GM19099 (cell line): ENCODE data around the gene IL27RA.

ENCODE experiments used
- POLR2A ChIP-seq: IDR thresholded peaks from 3 replicates; pipeline ENCODE4 v1.6.1; 2011; ENCODE audit warnings: low read depth; ENCODE audit not compliant: insufficient read length; ENCODE audit errors: extremely low read depth

IL27RA gene

DNA sequence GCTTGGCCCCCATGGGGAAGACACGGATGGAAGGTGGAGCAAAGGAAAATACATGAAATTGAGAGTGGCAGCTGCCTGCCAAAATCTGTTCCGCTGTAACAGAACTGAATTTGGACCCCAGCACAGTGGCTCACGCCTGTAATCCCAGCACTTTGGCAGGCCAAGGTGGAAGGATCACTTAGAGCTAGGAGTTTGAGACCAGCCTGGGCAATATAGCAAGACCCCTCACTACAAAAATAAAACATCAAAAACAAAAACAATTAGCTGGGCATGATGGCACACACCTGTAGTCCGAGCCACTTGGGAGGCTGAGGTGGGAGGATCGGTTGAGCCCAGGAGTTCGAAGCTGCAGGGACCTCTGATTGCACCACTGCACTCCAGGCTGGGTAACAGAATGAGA lies 20.9 kb downstream of the IL27RA start:
- no peak for TF ChIP-seq POLR2A

DNA sequence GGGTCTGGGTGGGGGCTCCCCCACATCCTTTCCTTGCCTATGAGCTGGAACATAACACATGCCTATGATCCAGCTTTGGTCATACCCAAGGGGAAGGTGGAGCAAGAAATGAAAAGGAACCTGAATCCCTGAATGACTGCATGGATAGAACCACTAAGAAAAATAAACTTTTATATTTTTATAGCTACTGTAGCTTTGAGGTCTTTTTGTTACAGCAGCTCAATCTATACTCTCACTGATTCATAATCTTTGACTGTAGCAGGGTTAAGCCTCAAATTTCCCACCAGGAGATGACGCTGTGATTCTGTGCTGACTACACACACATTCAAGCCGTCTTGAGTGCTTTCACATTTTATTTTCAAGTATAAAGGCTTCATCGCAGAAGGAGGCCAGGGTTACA lies 21.5 kb downstream of the IL27RA start:
- TF ChIP-seq POLR2A = no peak

DNA sequence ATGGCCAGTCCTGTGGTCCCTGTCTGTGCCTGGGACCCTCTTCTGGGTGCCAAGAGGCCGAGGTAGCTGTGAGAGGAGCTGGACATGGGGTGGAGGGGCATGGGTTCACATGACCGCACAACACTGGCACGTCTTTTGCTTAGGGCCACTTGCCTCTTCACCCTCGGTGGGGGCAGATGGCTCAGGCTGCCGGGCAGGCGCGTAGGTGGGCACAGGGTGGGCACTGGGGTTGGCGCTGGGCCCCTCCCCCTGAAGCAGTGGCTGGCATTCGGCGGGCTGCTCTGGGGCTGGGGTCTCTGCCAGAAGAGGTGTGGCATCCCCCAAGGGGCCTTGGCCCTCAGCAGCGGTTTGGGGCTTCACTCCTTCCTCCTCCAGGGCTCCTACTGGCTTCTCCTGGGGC lies 21.9 kb downstream of the IL27RA start:
- TF ChIP-seq POLR2A = no peak

DNA sequence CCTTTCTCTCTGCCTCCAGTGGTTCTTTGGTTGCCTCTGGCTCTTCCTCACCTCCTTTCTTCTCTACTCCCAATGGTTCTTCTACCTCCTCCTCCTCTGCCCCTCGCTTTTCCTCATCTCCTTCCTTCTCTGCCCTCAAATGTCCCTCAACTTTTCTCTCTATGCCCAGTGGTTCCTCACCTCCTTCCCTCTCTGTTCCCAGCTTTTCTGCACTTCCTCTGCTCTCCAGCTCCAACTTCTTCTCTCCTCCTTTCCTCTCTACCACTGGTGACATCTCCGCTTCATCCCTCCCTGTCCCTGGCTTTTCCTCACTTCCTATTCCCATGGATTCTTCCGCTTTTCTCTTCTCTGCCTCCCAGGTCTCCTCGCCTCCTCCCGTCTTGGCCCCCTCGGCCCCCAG lies 22.5 kb downstream of the IL27RA start:
- TF ChIP-seq POLR2A = no peak

DNA sequence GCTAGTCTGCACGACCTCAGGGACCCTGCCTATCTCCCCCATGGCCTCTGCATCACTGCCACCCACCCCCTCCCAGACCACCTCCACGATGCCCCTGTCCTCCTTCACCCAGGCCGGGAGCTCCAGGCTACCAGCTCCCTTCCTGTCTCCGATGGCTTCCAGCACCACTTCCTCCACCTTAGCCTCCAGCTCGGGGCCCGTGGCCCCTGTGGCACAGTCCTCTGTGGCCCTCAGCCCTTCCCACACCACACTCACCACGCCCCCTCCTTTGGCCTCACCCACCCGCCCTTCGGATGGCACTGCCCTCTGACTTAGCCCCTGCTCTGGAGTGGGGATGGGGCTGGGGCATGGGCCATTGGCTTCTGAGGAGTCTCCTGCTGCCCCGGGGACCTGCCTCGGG lies 23.2 kb downstream of the IL27RA start:
- TF ChIP-seq POLR2A = no peak

DNA sequence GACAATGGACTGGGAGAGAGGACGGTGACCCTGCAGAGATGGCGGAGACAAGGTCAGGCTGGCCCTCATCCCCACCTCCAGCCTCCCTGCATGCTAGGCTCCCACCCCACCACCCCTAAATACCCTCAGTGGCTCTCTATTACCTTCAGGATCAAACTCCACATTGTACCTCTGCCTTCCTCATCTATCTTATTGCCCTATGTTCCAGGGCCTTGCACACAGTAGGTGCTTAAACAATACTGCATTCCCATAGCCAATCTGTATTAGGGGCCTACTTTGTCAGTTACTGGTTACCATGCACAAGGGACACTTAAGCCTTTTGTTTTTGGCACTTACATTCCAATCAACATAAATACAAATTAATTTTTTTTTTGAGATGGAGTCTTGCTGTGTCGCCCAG lies 23.8 kb downstream of the IL27RA start:
- TF ChIP-seq POLR2A = no peak

DNA sequence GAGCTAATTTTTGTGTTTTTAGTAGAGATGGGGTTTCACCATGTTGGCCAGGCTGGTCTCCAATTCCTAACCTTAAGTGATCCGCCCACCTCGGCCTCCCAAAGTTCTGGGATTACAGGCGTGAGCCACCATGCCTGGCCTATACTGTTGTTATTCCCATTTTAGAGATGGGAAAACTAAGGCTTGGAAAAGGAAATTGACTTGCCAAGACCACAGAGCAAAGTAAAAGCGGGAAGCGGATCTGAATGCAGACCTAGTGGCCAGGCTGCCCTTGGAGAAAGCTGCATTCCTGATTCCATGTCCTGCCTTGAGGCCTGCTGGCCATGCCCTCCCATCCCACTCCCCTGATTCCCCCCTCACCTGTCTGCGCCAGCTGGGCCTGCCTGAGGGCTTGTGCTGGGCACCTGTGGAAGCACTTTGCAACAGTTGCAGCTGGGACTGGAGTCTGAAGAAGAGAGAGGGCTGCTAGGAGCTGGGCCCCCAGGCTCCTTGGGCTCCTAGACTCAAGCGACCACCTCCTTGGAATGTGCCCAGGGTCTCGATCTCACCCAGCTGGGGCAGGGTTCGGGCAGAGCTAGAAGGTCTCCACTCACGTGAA lies 24.6 kb downstream of the IL27RA start:
- TF ChIP-seq POLR2A = no peak

DNA sequence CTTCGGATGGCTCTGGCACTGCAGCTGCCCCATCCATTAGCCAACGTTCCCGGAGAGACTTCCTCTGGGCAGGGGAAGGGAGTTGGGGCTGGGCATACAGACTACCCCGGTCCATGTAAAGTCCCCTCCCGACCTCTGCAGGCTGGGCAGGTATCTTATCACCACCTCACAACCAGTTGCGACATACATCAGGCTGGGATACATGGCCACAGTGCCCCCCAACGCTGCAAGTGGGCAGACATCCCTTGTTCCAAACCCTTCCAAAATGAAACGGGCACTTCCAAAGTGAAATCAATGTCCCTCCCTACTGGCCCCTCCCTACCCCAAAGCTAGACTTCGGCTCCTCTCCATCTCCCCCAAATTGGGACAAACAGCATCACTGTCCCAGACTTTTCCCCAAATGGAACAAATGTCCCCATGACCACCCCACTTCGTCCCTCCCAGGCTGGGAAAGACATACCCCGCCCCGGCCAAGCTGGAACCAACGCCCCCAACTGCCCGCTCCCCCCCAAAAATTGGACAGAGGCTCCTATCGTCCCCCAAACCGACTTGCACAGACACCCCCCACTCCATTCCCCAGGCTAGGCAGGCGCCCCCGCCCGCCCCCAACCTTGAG lies 25.3 kb downstream of the IL27RA start:
- TF ChIP-seq POLR2A = no peak

DNA sequence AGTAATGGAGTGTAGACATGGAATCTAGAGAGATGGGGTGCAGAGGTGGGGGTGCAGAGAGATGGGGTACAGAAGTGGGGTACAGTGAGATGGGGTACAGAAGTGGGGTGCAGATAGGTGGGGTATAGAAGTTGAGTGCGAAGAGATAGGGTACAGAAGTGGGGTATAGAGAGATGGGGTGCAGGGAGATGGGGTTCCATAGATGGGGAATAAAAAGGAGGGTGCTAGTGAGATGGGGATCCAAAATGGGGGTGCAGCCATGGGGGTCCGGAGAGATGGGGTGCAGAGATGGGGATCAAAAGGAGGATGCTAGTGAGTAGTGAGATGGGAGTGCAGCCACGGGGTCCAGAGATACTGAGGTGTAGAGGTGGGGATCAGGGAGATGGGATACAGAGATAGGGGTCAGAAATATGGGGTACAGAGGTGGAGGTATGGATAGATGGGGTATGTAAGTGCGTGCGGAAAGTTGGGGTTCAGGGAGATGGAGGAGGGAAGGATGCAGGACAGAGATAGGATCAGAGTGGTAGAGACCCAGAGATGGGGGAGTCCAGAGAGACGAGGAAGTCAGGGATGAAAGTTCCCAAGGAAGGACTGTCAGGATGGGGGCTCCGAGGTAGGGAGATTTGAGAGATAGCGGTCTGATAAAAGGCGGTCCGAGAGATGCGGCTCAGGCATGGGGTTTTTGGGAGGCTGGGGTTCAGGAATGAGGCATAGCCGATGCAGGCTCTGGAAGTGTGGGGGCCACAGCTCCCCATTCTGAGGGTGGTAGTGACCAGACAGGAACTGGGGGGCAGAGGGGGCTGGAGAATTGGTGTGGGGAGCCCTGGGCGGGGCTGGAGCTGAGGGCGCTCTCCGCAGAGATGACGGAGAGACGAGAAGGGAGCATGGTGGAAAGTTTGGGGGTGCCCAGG lies 26.9 kb downstream of the IL27RA start:
- TF ChIP-seq POLR2A = no peak

DNA sequence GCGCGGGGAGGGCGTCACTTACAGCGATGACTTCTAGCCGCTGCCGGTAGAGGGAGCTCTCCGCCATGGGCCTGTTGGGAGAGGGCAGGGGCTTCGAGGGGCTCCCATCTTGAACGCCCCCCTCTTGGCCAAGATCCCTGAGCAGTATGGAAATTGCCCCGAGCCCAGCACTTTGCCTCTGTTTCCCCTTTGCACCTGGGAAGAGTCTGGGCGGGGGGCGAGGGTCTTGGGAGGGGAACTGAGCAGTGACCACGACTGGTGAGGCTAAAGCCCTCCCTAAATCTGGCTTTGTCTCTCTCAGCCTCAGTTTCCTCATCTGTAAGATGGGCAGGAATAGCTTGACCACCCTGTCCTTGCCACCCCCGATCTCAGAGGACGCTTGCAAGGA lies 27.5 kb downstream of the IL27RA start:
- no peak for TF ChIP-seq POLR2A

DNA sequence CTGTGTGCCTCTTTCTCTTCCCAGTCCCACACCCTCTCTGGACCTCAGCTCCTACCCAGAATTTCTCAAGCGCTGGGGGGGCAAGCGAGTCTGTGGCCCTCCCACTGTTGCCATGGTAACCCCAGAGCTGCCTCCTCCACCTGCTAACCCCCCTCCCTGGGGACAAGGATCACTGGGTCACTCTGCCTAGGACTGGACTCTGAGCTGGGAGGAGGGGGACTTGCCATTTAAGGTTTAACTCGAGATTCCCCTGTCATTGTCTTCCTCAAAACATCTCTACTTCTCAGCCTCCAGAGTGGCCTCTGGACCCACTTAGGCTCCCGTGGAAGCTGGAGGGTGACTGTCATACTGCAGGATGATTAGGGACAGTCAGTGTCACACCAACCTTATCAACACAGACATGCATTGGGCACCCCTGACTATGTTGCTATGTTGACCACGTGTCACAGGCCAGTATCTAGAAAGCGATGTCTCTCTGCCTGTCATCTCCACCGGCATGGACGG lies 28.1 kb downstream of the IL27RA start:
- no peak for TF ChIP-seq POLR2A

DNA sequence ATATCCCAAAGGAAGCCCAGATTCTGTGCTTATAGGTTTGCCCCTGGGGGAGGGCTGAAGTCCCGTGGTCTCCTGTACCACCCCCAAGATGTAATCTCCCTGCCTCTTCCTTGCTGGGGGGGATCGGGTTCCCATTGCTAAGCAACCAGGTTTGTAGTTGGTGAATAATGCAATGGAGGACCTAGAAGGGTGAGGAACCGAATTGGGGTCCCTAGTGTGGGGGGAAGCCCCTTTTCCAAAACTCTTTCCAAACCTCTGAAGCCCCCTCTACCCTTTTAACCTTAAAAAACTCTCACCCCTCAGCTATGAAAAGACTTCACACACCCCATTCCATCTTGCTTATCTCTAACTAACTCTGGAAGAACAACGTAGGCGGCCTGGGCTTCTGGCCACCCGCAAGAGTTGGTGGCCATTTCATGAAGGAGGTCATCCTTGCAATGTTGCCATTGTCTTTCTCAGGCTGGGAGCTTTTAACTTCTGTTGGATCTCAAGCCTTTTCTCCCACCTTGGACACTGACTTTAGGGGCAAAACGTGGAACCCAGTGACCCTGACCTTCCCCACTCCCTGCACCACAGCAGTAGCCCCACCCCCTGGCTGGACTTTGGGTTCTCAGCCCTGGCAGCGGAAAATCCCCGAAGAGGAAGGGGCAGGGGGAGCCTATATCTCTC lies 29.7 kb downstream of the IL27RA start:
- no peak for TF ChIP-seq POLR2A

DNA sequence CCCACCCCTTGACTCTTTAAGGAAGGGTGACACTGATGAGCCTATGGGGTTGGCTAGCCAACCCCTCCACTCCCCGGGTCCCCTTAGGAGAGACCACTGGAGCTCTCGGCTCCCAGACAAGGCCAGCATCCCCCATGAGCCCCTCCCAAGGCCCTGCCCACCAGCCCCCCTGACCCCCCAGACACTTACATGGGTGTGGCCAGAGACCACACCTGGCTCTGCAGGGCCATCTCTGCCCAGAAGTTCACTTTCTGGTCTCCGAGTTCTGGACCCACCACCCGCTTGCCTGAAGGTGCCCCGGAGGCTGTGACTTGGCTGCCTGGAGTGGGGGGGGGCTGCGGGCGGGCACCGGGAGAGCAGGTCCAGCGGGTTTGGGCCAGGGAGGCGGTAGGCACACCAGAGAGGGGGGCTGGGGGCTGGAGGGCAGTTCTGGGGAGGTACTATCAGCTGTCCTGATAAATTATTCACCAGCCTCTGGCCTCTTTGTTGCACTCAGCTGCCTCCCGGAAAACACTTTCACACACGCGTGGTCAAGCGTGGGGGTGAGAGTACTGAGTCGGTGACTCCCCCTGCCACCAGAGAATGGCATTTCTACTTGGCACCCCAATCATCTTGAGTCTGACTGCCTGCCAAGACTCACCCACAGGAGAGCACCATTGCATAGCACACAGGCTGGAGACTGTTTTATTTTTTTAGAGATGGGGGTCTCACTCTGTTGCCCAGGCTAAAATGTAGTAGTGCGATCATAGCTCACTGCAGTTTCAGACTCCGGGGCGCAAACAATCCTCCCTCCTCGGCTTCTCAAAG lies 30.4 kb downstream of the IL27RA start, which contains the start of gene PALM3:
Gene PALM3, minus strand, starts transcription at position 326 of the 807 bp plus-strand sequence. Its CDS starts 96 bp downstream, at position 230.
- TF ChIP-seq POLR2A = no peak

DNA sequence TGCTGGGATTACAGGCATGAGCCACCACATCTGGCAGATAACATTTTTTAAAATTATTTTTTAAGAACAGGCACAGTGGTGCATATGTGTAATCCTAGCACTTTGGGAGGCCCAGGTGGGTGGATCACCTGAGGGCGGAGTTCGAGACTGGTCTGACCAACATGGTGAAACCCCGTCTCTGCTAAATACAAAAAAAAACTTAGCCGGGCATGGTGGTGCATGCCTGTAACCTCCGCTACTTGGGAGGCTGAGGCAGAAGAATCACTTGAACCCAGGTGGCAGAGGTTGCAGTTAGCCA lies 30.9 kb downstream of the IL27RA start:
- TF ChIP-seq POLR2A = no peak
